ENCODE results near the gene TEX101. TPM values are rescaled to one million over a fixed set of nuclear protein-coding genes. Genes with fewer than 3 reads are reported as not detected.

TEX101 gene
- total RNA-seq, 1 experiment from 2014 or later, result not detected

DNA sequence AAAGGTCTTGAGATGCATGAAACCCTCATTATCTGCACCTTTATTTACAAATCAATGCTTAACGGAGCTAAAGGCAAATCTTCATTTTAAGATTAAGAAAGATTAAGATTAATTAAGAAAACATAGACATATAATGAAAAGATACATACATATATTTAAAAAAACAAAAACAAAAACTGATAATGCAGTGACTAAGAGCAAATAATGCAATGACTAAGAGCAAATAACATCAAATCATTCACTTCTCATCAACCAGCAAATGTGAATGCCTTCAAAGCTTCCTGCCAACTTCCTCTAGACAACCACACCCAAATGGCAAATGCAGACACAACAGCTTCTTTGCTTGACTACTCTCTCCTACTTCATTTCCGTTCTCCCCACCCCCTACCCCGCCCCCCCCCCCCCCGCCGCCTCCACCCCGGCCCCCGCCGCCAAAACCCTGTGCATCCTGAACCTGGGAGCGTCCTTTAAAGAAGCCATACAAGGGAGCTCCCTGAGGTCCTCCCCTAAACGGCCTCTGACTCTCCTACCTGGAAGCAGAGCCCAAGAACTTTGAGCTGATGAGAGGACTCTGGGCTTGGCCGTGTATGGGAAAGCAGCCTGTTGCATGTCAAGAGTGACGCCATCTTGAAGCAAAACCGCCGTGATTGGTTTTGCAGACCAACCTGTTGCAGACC lies 24.5 kb downstream of the TEX101 start:
- TF ChIP-seq TCF7L2 (IDR thresholded peaks at IDR 0.05; ENCODE audit: low read depth, low read length) (no peak), SIN3A (IDR thresholded peaks at IDR 0.05; ENCODE audit: borderline replicate concordance, insufficient read depth, low read depth, low read length) (no peak), POLR2AphosphoS5 (IDR thresholded peaks at IDR 0.05; ENCODE audit: low read depth, low read length) (no peak)
- TF ChIP-seq, protein P1, sequence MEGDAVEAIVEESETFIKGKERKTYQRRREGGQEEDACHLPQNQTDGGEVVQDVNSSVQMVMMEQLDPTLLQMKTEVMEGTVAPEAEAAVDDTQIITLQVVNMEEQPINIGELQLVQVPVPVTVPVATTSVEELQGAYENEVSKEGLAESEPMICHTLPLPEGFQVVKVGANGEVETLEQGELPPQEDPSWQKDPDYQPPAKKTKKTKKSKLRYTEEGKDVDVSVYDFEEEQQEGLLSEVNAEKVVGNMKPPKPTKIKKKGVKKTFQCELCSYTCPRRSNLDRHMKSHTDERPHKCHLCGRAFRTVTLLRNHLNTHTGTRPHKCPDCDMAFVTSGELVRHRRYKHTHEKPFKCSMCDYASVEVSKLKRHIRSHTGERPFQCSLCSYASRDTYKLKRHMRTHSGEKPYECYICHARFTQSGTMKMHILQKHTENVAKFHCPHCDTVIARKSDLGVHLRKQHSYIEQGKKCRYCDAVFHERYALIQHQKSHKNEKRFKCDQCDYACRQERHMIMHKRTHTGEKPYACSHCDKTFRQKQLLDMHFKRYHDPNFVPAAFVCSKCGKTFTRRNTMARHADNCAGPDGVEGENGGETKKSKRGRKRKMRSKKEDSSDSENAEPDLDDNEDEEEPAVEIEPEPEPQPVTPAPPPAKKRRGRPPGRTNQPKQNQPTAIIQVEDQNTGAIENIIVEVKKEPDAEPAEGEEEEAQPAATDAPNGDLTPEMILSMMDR (IDR thresholded peaks at IDR 0.05), result no peak
- TF ChIP-seq, protein P2, sequence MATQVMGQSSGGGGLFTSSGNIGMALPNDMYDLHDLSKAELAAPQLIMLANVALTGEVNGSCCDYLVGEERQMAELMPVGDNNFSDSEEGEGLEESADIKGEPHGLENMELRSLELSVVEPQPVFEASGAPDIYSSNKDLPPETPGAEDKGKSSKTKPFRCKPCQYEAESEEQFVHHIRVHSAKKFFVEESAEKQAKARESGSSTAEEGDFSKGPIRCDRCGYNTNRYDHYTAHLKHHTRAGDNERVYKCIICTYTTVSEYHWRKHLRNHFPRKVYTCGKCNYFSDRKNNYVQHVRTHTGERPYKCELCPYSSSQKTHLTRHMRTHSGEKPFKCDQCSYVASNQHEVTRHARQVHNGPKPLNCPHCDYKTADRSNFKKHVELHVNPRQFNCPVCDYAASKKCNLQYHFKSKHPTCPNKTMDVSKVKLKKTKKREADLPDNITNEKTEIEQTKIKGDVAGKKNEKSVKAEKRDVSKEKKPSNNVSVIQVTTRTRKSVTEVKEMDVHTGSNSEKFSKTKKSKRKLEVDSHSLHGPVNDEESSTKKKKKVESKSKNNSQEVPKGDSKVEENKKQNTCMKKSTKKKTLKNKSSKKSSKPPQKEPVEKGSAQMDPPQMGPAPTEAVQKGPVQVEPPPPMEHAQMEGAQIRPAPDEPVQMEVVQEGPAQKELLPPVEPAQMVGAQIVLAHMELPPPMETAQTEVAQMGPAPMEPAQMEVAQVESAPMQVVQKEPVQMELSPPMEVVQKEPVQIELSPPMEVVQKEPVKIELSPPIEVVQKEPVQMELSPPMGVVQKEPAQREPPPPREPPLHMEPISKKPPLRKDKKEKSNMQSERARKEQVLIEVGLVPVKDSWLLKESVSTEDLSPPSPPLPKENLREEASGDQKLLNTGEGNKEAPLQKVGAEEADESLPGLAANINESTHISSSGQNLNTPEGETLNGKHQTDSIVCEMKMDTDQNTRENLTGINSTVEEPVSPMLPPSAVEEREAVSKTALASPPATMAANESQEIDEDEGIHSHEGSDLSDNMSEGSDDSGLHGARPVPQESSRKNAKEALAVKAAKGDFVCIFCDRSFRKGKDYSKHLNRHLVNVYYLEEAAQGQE (IDR thresholded peaks at IDR 0.05; ENCODE audit: insufficient read depth in 1 of 2, low read depth in 2 of 2, low read length in 1 of 2), result no peak
- in situ Hi-C loops (cut with HindIII; ENCODE audit: low pct_unique_long_range_greater_than_20kb, low sequenced_read_pairs) (no loop called here), intact Hi-C loops (cut with micrococcal nuclease; ENCODE audit: unreplicated experiment) (no loop called here)
- no peak for ATAC-seq
- no peak overlapping the region; a peak in 1 of 4 replicates for H3K4me3 ChIP-seq (ENCODE audit: low read depth in 2 of 2, low read length in 2 of 2)
- DNase-seq (ENCODE audit: low read depth, low spot score), result no peak
- POLR2A ChIA-PET, result interaction anchor here (0.5 to 0.7 kb wide), 3 partner anchors 53 to 1117 kb away, joined by 3 to 9 read pairs (median 5); no protein-coding TSS in a partner anchor
- H3K36me3 ChIP-seq (ENCODE audit: control insufficient read depth, insufficient read depth, low read length), result no peaks in the 10 kb centered on the region
- no peaks in the 10 kb centered on the region for H3K27me3 ChIP-seq (ENCODE audit: control insufficient read depth, insufficient read depth, low read length)
- peaks cover 3% of the 10 kb centered on the region for H3K4me1 ChIP-seq (ENCODE audit: control insufficient read depth, insufficient read depth, low read length)
- H3K9me3 ChIP-seq (ENCODE audit: control insufficient read depth, insufficient read depth, low read depth, low read length), result no peaks in the 10 kb centered on the region
- BruUV-seq (replicated peaks), result no TSS peak
- no peak overlapping the region for H3K27ac ChIP-seq (ENCODE audit: low read length)
- CTCF ChIA-PET, result no interaction called here

DNA sequence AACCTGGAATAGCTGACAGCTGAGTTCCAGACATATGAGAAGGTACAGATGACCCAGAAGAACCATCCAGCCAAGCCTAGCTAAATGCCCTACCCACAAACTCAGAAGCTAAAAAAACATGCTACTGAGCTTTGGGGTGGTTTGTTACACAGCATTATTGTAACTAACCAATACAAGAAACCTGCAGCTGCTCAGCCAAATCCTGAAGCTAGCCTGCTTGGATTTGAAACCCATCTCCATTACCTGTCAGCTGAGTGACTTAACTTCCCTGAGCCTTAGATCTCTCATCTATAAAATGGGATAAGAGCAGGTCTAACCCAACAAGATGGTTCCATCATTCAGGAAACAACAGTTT lies 25.0 kb downstream of the TEX101 start:
- in situ Hi-C loops (cut with HindIII; ENCODE audit: low pct_unique_long_range_greater_than_20kb, low sequenced_read_pairs), result no loop called here
- Histone ChIP-seq H3K27ac (ENCODE audit: low read length) (no peak overlapping the region), H3K4me3 (ENCODE audit: low read depth in 2 of 2, low read length in 2 of 2) (no peak overlapping the region), H3K36me3 (ENCODE audit: control insufficient read depth, insufficient read depth, low read length) (no peaks in the 10 kb centered on the region), H3K4me1 (ENCODE audit: control insufficient read depth, insufficient read depth, low read length) (peaks cover 3% of the 10 kb centered on the region), H3K27me3 (ENCODE audit: control insufficient read depth, insufficient read depth, low read length) (no peaks in the 10 kb centered on the region), H3K9me3 (ENCODE audit: control insufficient read depth, insufficient read depth, low read depth, low read length) (no peaks in the 10 kb centered on the region)
- TF ChIP-seq, protein P2 (IDR thresholded peaks at IDR 0.05; ENCODE audit: insufficient read depth in 1 of 2, low read depth in 2 of 2, low read length in 1 of 2), result no peak
- no peak for TF ChIP-seq POLR2AphosphoS5 (IDR thresholded peaks at IDR 0.05; ENCODE audit: low read depth, low read length)
- no peak for ATAC-seq
- no TSS peak for BruUV-seq (replicated peaks)
- ChIA-PET POLR2A (no interaction called here), CTCF (no interaction called here)
- DNase-seq (ENCODE audit: low read depth, low spot score), result no peak
- intact Hi-C loops (cut with micrococcal nuclease; ENCODE audit: unreplicated experiment), result no loop called here

Data from Panc1 (cell line).